SU-DHL-6 (cell line): ENCODE measurements around the gene ATP23.

Source experiments
- H2AFZ ChIP-seq: fragments of 200-600 bp; sonication (generic); 2 replicates; pipeline ENCODE4 v1.6.1; 2014; ENCODE audit warnings: low read depth, mild to moderate bottlenecking, moderate library complexity, mixed read lengths, antibody characterized with exemption, low read length; ENCODE audit not compliant: severe bottlenecking
- H3F3A ChIP-seq: fragments of 200-600 bp; shearing (Covaris generic); 2 replicates; pipeline ENCODE4 v1.6.0; 2016; ENCODE audit warnings: antibody characterized with exemption, mild to moderate bottlenecking; ENCODE audit not compliant: insufficient read depth
- H3K27ac ChIP-seq: fragments of 200-600 bp; sonication (generic); 2 replicates; pipeline ENCODE4 v1.5.1; 2016; ENCODE audit warnings: low read depth, mild to moderate bottlenecking, low read length, moderate library complexity, mixed read lengths
- H3K27me3 ChIP-seq: fragments of 200-600 bp; sonication (generic), shearing (Covaris generic); 2 replicates; pipeline ENCODE4 v1.6.0; 2014; ENCODE audit warnings: mild to moderate bottlenecking, low read length
- H3K36me3 ChIP-seq: fragments of 200-600 bp; sonication (generic); 2 replicates; pipeline ENCODE4 v1.6.1; 2014; ENCODE audit warnings: mild to moderate bottlenecking, low read length, mixed read lengths
- H3K4me2 ChIP-seq: fragments of 300-600, 200-600 bp; shearing (Covaris generic), sonication (generic); 2 replicates; pipeline ENCODE4 v1.6.0; 2014; ENCODE audit warnings: low read length, low read depth, mild to moderate bottlenecking; ENCODE audit not compliant: poor library complexity, severe bottlenecking
- H3K4me3 ChIP-seq: fragments of 200-600 bp; sonication (generic); 2 replicates; pipeline ENCODE4 v1.5.1; 2014; ENCODE audit warnings: antibody characterized with exemption, low read length, mild to moderate bottlenecking, mixed read lengths; ENCODE audit not compliant: insufficient read depth, poor library complexity, severe bottlenecking
- H3K79me2 ChIP-seq: fragments of 200-600 bp; sonication (generic); 2 replicates; pipeline ENCODE4 v1.6.1; 2014; ENCODE audit warnings: mild to moderate bottlenecking, low read length, moderate library complexity; ENCODE audit not compliant: insufficient read depth
- H3K9ac ChIP-seq: fragments of 200-600 bp; sonication (generic); 2 replicates; pipeline ENCODE4 v1.7.0; 2014; ENCODE audit warnings: mild to moderate bottlenecking, low read length
- H3K9me2 ChIP-seq: fragments of 200-600 bp; sonication (generic); replicated peaks from 2 replicates; pipeline ENCODE4 v1.6.1; 2014; ENCODE audit warnings: low read length; ENCODE audit not compliant: insufficient read depth
- H3K9me3 ChIP-seq: fragments of 200-600 bp; sonication (generic); 2 replicates; pipeline ENCODE4 v1.6.1; 2014; ENCODE audit warnings: low read length, mixed read lengths; ENCODE audit not compliant: insufficient read depth
- H4K20me1 ChIP-seq: fragments of 200-600 bp; sonication (generic); 2 replicates; pipeline ENCODE4 v1.6.1; 2014; ENCODE audit warnings: low read depth, mild to moderate bottlenecking, antibody characterized with exemption, low read length, moderate library complexity, mixed read lengths
- EZH2phosphoT487 ChIP-seq: fragments of 200-600 bp; sonication (generic), shearing (Covaris generic); conservative IDR thresholded peaks from 2 replicates; pipeline ENCODE4 v1.6.1; 2018; ENCODE audit warnings: mild to moderate bottlenecking, antibody characterized with exemption, low read length, moderate library complexity, mixed read lengths
- TF ChIP-seq, protein P1 (sequence below): fragments of 200-600 bp; sonication (generic); IDR thresholded peaks from one replicate; pipeline ENCODE4 v1.5.1; 2017; ENCODE audit warnings: antibody characterized with exemption, mild to moderate bottlenecking, low read length, moderate library complexity; ENCODE audit not compliant: insufficient read depth, poor library complexity, severe bottlenecking

ATP23 gene

DNA sequence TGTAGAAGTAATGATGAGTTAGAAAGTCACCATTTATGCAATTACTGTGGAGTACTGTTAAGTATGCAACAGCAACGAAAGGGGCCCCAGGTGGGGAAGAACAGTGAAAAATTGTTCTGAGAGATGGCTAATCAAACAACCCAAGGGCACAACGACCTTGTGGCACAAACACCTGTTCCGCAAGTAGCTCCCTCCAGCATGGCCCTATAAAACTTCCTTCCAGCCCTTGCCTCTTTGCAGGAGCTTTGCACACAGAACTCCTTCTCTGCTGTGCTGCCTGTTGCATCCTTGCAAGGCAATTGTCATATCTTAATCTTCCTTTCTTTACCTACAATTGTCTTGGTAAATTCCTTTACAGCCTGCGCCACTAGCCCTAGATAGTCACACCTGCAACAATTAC is 23.2 kb upstream of the ATP23 start:
- Histone ChIP-seq H2AFZ (no peak overlapping the region), H3K4me2 (no peak overlapping the region), H3K27ac (no peak overlapping the region), H3K36me3 (no peaks in the 10 kb centered on the region), H3K79me2 (no peaks in the 10 kb centered on the region), H3F3A (no peaks in the 10 kb centered on the region), H3K9ac (no peak overlapping the region), H4K20me1 (no peaks in the 10 kb centered on the region), H3K4me3 (no peak overlapping the region), H3K9me3 (no peaks in the 10 kb centered on the region), H3K27me3 (no peaks in the 10 kb centered on the region), H3K9me2 (no peaks in the 10 kb centered on the region)
- TF ChIP-seq EZH2phosphoT487 = no peak
- TF ChIP-seq, protein P1, sequence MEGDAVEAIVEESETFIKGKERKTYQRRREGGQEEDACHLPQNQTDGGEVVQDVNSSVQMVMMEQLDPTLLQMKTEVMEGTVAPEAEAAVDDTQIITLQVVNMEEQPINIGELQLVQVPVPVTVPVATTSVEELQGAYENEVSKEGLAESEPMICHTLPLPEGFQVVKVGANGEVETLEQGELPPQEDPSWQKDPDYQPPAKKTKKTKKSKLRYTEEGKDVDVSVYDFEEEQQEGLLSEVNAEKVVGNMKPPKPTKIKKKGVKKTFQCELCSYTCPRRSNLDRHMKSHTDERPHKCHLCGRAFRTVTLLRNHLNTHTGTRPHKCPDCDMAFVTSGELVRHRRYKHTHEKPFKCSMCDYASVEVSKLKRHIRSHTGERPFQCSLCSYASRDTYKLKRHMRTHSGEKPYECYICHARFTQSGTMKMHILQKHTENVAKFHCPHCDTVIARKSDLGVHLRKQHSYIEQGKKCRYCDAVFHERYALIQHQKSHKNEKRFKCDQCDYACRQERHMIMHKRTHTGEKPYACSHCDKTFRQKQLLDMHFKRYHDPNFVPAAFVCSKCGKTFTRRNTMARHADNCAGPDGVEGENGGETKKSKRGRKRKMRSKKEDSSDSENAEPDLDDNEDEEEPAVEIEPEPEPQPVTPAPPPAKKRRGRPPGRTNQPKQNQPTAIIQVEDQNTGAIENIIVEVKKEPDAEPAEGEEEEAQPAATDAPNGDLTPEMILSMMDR = no peak

DNA sequence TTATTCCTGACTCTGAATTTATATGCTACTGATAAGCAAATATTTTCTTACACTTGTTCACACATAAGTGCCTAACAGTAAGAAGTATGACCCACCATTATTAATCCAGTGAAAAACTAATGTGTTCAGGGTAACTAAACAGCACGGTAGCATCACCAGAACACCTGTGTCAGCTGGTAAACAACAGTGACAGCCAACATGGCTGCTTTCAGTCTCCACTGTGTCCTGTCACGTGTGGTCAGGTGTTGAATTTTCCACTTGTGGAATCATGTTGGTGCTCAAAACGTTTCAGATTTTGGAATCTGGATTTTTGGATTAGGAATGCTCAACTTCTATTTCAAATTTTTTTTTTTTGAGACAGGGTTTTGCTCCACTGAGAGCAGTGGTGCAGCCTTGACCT is 14.3 kb upstream of the ATP23 start:
- H3K9me2 ChIP-seq = no peaks in the 10 kb centered on the region
- H3K9me3 ChIP-seq = no peaks in the 10 kb centered on the region
- H4K20me1 ChIP-seq = no peaks in the 10 kb centered on the region
- no peak overlapping the region for H3K27ac ChIP-seq
- no peak overlapping the region for H3K4me3 ChIP-seq
- H3F3A ChIP-seq = no peaks in the 10 kb centered on the region
- H3K4me2 ChIP-seq = no peak overlapping the region
- H3K36me3 ChIP-seq = no peaks in the 10 kb centered on the region
- no peak for TF ChIP-seq EZH2phosphoT487
- TF ChIP-seq, protein P1 = no peak
- no peaks in the 10 kb centered on the region for H3K79me2 ChIP-seq
- no peaks in the 10 kb centered on the region for H3K27me3 ChIP-seq
- no peak overlapping the region for H3K9ac ChIP-seq
- H2AFZ ChIP-seq = no peak overlapping the region

DNA sequence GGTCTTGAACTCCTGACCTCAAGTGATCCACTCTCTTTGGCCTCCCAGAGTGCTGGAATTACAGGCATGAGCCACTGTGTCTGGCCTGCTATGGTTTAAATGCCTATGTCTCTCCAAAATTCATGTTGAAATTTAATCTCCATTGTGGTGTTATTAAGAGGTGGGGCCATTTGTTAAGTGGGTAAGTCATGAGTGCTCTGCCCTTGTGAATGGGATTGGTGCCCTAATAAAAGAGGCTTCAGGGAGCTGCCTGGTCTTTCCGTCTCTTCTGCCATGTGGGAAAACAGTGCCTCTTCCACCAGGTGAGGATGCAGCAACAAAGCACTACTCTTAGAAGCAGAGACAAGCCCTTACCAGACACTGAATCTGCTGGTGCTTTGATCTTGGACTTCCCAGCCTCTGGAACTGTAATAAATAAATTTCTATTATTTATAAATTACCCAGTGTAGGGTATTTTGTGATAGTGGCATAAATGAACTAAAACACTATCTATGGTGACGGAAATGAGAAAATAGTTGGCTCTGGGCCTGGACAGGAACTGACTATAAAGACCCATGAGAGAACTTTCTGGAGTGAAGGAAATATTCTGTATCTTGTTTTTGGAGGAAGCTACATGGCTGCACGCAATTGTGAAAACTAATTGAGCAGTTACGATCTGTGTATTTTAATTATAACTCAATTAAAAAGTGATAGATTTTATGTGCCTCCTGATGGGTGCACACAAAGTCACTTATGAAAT is 12.1 kb upstream of the ATP23 start:
- Histone ChIP-seq H3K79me2 (no peaks in the 10 kb centered on the region), H3K27ac (no peak overlapping the region), H3K4me2 (no peak overlapping the region), H3K27me3 (no peaks in the 10 kb centered on the region), H3F3A (no peaks in the 10 kb centered on the region), H3K9ac (no peak overlapping the region), H2AFZ (no peak overlapping the region), H3K4me3 (no peak overlapping the region), H3K9me3 (no peaks in the 10 kb centered on the region), H4K20me1 (no peaks in the 10 kb centered on the region), H3K36me3 (no peaks in the 10 kb centered on the region), H3K9me2 (no peaks in the 10 kb centered on the region)
- TF ChIP-seq, protein P1 = no peak
- TF ChIP-seq EZH2phosphoT487 = no peak
